Renal cortex interstitium (tissue), 11 donors: Measurements from ENCODE around the gene ZNF683. TPM values are rescaled to one million over a fixed set of nuclear protein-coding genes. Genes with fewer than 3 reads are reported as not detected.
"Not testable (repeated sequence)": the region's sequence is repeated elsewhere in the genome, so short reads cannot be mapped to it uniquely, and the experiment has no call there.

Source experiments
- DNase-seq, 11 donors: peaks; one replicate each; pipeline ENCODE4 v3.0.0-alpha.2; 2013; ENCODE audit warnings: low read depth in 9 of 11, low spot score in 4 of 11; ENCODE audit errors: extremely low read depth in 1 of 11
- polyA plus RNA-seq, 3 donors: library from polyadenylated mRNA; unstranded; fragments of 120-200 nt; gene quantifications; one replicate each; pipeline ENCODE4 v1.2.1, GENCODE V29; 2013; ENCODE audit not compliant: insufficient read length in 3 of 3

The ZNF683 gene
- polyA plus RNA-seq, 3 donors, result not detected

- DNase-seq, result no peak
Measured at GRCh38 chr1:26349877-26350244, 22.7 kb downstream of the ZNF683 start.

GRCh38 chr1:26349188-26349876 lies 23.2 kb downstream of the ZNF683 start:
- no peak for DNase-seq

- DNase-seq, result no peak
Measured at GRCh38 chr1:26346274-26347033, 26.1 kb downstream of the ZNF683 start.

- no peak for DNase-seq
Measured at GRCh38 chr1:26345718-26346117, 26.8 kb downstream of the ZNF683 start.

GRCh38 chr1:26344147-26344920 lies 28.2 kb downstream of the ZNF683 start:
- no peak for DNase-seq

GRCh38 chr1:26340047-26340481 lies 32.5 kb downstream of the ZNF683 start:
- DNase-seq, result no peak

- DNase-seq, result no peak
Measured at GRCh38 chr1:26338670-26339069, 33.9 kb downstream of the ZNF683 start.

GRCh38 chr1:26337625-26338024 lies 34.9 kb downstream of the ZNF683 start:
- DNase-seq, result no peak

- DNase-seq, result no peak
Measured at GRCh38 chr1:26337206-26337535, 35.4 kb downstream of the ZNF683 start.

GRCh38 chr1:26336477-26337205 lies 35.9 kb downstream of the ZNF683 start:
- peak in 5 of 11 donors; percentile 37 to 63 (median 52) for DNase-seq

GRCh38 chr1:26335774-26336476 lies 36.6 kb downstream of the ZNF683 start:
- DNase-seq, result no peak

- not testable (repeated sequence) for DNase-seq
Measured at GRCh38 chr1:26333312-26333711, 39.2 kb downstream of the ZNF683 start.

GRCh38 chr1:26330276-26330675 lies 42.3 kb downstream of the ZNF683 start:
- no peak for DNase-seq

GRCh38 chr1:26329380-26329779 lies 43.2 kb downstream of the ZNF683 start:
- DNase-seq, result not testable (repeated sequence)

GRCh38 chr1:26328597-26328996 lies 44.0 kb downstream of the ZNF683 start:
- no peak for DNase-seq

GRCh38 chr1:26327956-26328362 lies 44.6 kb downstream of the ZNF683 start:
- DNase-seq, result no peak

- DNase-seq, result no peak
Measured at GRCh38 chr1:26324550-26324949, 48.0 kb downstream of the ZNF683 start.

- DNase-seq, result no peak
Measured at GRCh38 chr1:26323382-26323781, 49.2 kb downstream of the ZNF683 start.

- DNase-seq, result no peak
Measured at GRCh38 chr1:26322042-26322331, 50.6 kb downstream of the ZNF683 start.
